Activated CD8-positive, alpha-beta T cell treated with anti-CD3 and anti-CD28 coated beads for 36 hours (primary cell): Measurements from ENCODE around the gene CNTROB. TPM values are rescaled to one million over a fixed set of nuclear protein-coding genes. Genes with fewer than 3 reads are reported as not detected.

Experiments used
- ATAC-seq: fragments of 200-7000 bp; cut with Tn5 transposase; one replicate; pipeline ENCODE4 v1.10.0; 2021; ENCODE audit warnings: mild to moderate bottlenecking, moderate library complexity
- CTCF ChIA-PET: fragments of 350-600 bp; sonication (Branson Sonifier 250); formaldehyde crosslinking; loops from one replicate; lab custom pipeline; 2021; ENCODE audit warnings: antibody characterized with exemption; lab: Charles Lee
- POLR2A ChIA-PET: fragments of 350-600 bp; sonication (Branson Sonifier 250); formaldehyde crosslinking; loops from one replicate; lab custom pipeline; 2021; ENCODE audit warnings: antibody characterized with exemption; lab: Charles Lee
- DNase-seq: peaks from one replicate; pipeline ENCODE4 v3.0.0-alpha.2; 2020
- H3K27ac Mint-ChIP-seq: one replicate; pipeline ENCODE4 v1.8.0; 2021; ENCODE audit warnings: mild to moderate bottlenecking, mixed read lengths
- H3K27me3 Mint-ChIP-seq: one replicate; pipeline ENCODE4 v1.8.0; 2021; ENCODE audit warnings: mixed read lengths
- H3K36me3 Mint-ChIP-seq: one replicate; pipeline ENCODE4 v1.8.0; 2021; ENCODE audit warnings: low read depth, mixed read lengths
- H3K4me1 Mint-ChIP-seq: one replicate; pipeline ENCODE4 v1.8.0; 2021; ENCODE audit warnings: low read depth, mixed read lengths
- H3K4me3 Mint-ChIP-seq: one replicate; pipeline ENCODE4 v1.8.0; 2021; ENCODE audit warnings: mild to moderate bottlenecking, moderate library complexity, mixed read lengths
- H3K9me3 Mint-ChIP-seq: one replicate; pipeline ENCODE4 v1.8.0; 2021; ENCODE audit warnings: mixed read lengths
- CTCF ChIP-seq: fragments of 200-600 bp; IDR thresholded peaks from one replicate; pipeline ENCODE4 v1.8.0; 2022; ENCODE audit warnings: antibody characterized with exemption, mild to moderate bottlenecking
- intact Hi-C: fragments of 100-400 bp; cut with micrococcal nuclease; formaldehyde crosslinking; loops from one replicate; pipeline ENCODE4 v1.10.0; 2022
- total RNA-seq, 2 experiments: library from RNA; stranded (reverse); gene quantifications; one replicate each; pipeline ENCODE4 v1.2.3, GENCODE V29; 2021

CNTROB gene
- 10 to 100 TPM; 48.4 to 54.1 TPM for total RNA-seq

- intact Hi-C loops, result no loop called here
- no peak for TF ChIP-seq CTCF
- ATAC-seq, result peak; percentile 99
- H3K4me3 Mint-ChIP-seq, result peak within 1 kb of the TSS; percentile 87
- ChIA-PET POLR2A (interaction anchor here (0.7 to 2.3 kb wide), 17 partner anchors 8 to 245 kb away, joined by 3 to 17 read pairs (median 4); partner anchors contain the start of gene RNF227), CTCF (interaction anchor here (1.1 to 8.2 kb wide), 14 partner anchors 10 to 162 kb away, joined by 4 to 90 read pairs (median 6); partner anchors contain the start of gene RNF227)
- DNase-seq, result peak; percentile 99
- H3K27me3 Mint-ChIP-seq, result no peaks in the 10 kb centered on the region
- H3K36me3 Mint-ChIP-seq, result peaks cover 27% of the 10 kb centered on the region
- H3K27ac Mint-ChIP-seq, result peak within 1 kb of the TSS; percentile 94
- H3K4me1 Mint-ChIP-seq, result peaks cover 40% of the 10 kb centered on the region
- no peaks in the 10 kb centered on the region for H3K9me3 Mint-ChIP-seq
Measured at GRCh38 chr17:7931709-7932482, at the start of gene CNTROB, which contains the start of gene TRAPPC1. CNTROB (plus strand) TSS chr17:7932206; CDS start chr17:7933080, 874 bp downstream. TRAPPC1 (minus strand) TSS chr17:7931946; CDS start chr17:7931829, 117 bp downstream.

GRCh38 chr17:7882629-7883028, 49.4 kb upstream of the CNTROB start:
- ChIA-PET CTCF (interaction anchor here (0.7 to 2.1 kb wide), 6 partner anchors 12 to 107 kb away, joined by 3 to 10 read pairs (median 3); no protein-coding TSS in a partner anchor), POLR2A (interaction anchor here (0.9 to 2.1 kb wide), 3 partner anchors 9 to 26 kb away, joined by 4 to 12 read pairs (median 8); partner anchors contain the start of gene NAA38)
- H3K4me1 Mint-ChIP-seq, result no peaks in the 10 kb centered on the region
- H3K36me3 Mint-ChIP-seq, result peaks cover 5% of the 10 kb centered on the region
- no peaks in the 10 kb centered on the region for H3K9me3 Mint-ChIP-seq
- intact Hi-C loops, result no loop called here
- no peak overlapping the region for H3K27ac Mint-ChIP-seq
- TF ChIP-seq CTCF, result no peak
- ATAC-seq, result no peak
- no peak for DNase-seq
- H3K4me3 Mint-ChIP-seq, result no peak overlapping the region
- H3K27me3 Mint-ChIP-seq, result no peaks in the 10 kb centered on the region

GRCh38 chr17:7883781-7884386, 48.1 kb upstream of the CNTROB start:
- peak overlapping the region; percentile 88 for H3K27ac Mint-ChIP-seq
- H3K4me3 Mint-ChIP-seq, result peak overlapping the region; percentile 70
- TF ChIP-seq CTCF, result no peak
- H3K9me3 Mint-ChIP-seq, result no peaks in the 10 kb centered on the region
- peaks cover 5% of the 10 kb centered on the region for H3K36me3 Mint-ChIP-seq
- DNase-seq (peak; percentile 72), ATAC-seq (no peak)
- CTCF ChIA-PET, result interaction anchor here (1.0 to 2.1 kb wide), 4 partner anchors 13 to 106 kb away, joined by 3 to 10 read pairs (median 6); no protein-coding TSS in a partner anchor
- H3K27me3 Mint-ChIP-seq, result no peaks in the 10 kb centered on the region
- no peaks in the 10 kb centered on the region for H3K4me1 Mint-ChIP-seq
- intact Hi-C loops, result no loop called here
- POLR2A ChIA-PET, result interaction anchor here (0.6 to 2.1 kb wide), 6 partner anchors 11 to 125 kb away, joined by 3 to 12 read pairs (median 5); partner anchors contain the start of gene NAA38

- ChIA-PET POLR2A (interaction anchor here (1.7 kb wide), 1 partner anchor 199 kb away, joined by 3 read pairs; no protein-coding TSS in a partner anchor), CTCF (no interaction called here)
- peaks cover 6% of the 10 kb centered on the region for H3K4me1 Mint-ChIP-seq
- intact Hi-C loops, result loop anchor here (5.0 kb wide), 1 partner anchor 42 kb away; no protein-coding TSS in a partner anchor
- DNase-seq (peak; percentile 30), ATAC-seq (no peak)
- peak overlapping the region; percentile 69 for H3K4me3 Mint-ChIP-seq
- TF ChIP-seq CTCF, result no peak
- H3K27me3 Mint-ChIP-seq, result no peaks in the 10 kb centered on the region
- peak overlapping the region; percentile 83 for H3K27ac Mint-ChIP-seq
- H3K9me3 Mint-ChIP-seq, result no peaks in the 10 kb centered on the region
- H3K36me3 Mint-ChIP-seq, result peaks cover 10% of the 10 kb centered on the region
Measured at GRCh38 chr17:7884581-7885366, 47.2 kb upstream of the CNTROB start.
